Loucy (cell line): ENCODE measurements around the gene NCMAP.
A peak's percentile ranks its signal among the peaks of the same experiment; 100 is the strongest.

Experiments
- H2AFZ ChIP-seq: fragments of 200-600 bp; sonication (generic); 2 replicates; pipeline ENCODE4 v1.6.0; 2016; ENCODE audit warnings: antibody characterized with exemption, mild to moderate bottlenecking, low read length, moderate library complexity
- H3F3A ChIP-seq: fragments of 200-600 bp; 2 replicates; pipeline ENCODE4 v1.6.0; 2016; ENCODE audit warnings: antibody characterized with exemption, low read depth, mild to moderate bottlenecking
- H3K27me3 ChIP-seq: fragments of 200-600 bp; sonication (generic); 2 replicates; pipeline ENCODE4 v1.6.1; 2014; ENCODE audit warnings: low read length, mild to moderate bottlenecking; ENCODE audit not compliant: insufficient read depth, poor library complexity, severe bottlenecking
- H3K36me3 ChIP-seq: fragments of 200-600 bp; sonication (generic); 2 replicates; pipeline ENCODE4 v1.6.1; 2016; ENCODE audit warnings: low read length; ENCODE audit not compliant: insufficient read depth
- H3K4me1 ChIP-seq: fragments of 200-600 bp; sonication (generic); 2 replicates; pipeline ENCODE4 v1.5.1; 2014; ENCODE audit warnings: low read length, mild to moderate bottlenecking; ENCODE audit not compliant: insufficient read depth, poor library complexity, severe bottlenecking
- H3K4me2 ChIP-seq: fragments of 200-600 bp; sonication (generic); 2 replicates; pipeline ENCODE4 v1.6.0; 2014; ENCODE audit warnings: antibody characterized with exemption, low read length, low read depth, mild to moderate bottlenecking; ENCODE audit not compliant: poor library complexity, severe bottlenecking
- H3K4me3 ChIP-seq: fragments of 200-600 bp; sonication (generic); 2 replicates; pipeline ENCODE4 v1.5.1; 2014; ENCODE audit warnings: low read length, mild to moderate bottlenecking, mixed read lengths; ENCODE audit not compliant: poor library complexity, severe bottlenecking
- H3K79me2 ChIP-seq: fragments of 200-600 bp; sonication (generic); 2 replicates; pipeline ENCODE4 v1.6.1; 2014; ENCODE audit warnings: low read length; ENCODE audit not compliant: insufficient read depth
- H3K9ac ChIP-seq: fragments of 200-600 bp; sonication (generic); 2 replicates; pipeline ENCODE4 v1.6.0; 2014; ENCODE audit warnings: mild to moderate bottlenecking, low read depth, low read length, moderate library complexity; ENCODE audit not compliant: poor library complexity, severe bottlenecking
- H3K9me2 ChIP-seq: fragments of 200-600 bp; sonication (generic); replicated peaks from 2 replicates; pipeline ENCODE4 v1.6.1; 2016; ENCODE audit warnings: low read depth, low read length, mixed read lengths
- H3K9me3 ChIP-seq: fragments of 200-600 bp; sonication (generic); 2 replicates; pipeline ENCODE4 v1.6.1; 2014; ENCODE audit warnings: mild to moderate bottlenecking, antibody characterized with exemption, low read length, low read depth; ENCODE audit not compliant: insufficient read depth
- H4K20me1 ChIP-seq: fragments of 200-600 bp; sonication (generic); 2 replicates; pipeline ENCODE4 v1.6.0; 2014; ENCODE audit warnings: antibody characterized with exemption, low read length, mild to moderate bottlenecking; ENCODE audit not compliant: insufficient read depth, poor library complexity, severe bottlenecking
- CTCF ChIP-seq: fragments of 200-600 bp; sonication (generic); conservative IDR thresholded peaks from 2 replicates; pipeline ENCODE4 v1.5.1; 2014; ENCODE audit warnings: mild to moderate bottlenecking, antibody characterized with exemption, low read length
- EZH2phosphoT487 ChIP-seq: fragments of 200-600 bp; IDR thresholded peaks from 2 replicates; pipeline ENCODE4 v1.6.1; 2018; ENCODE audit warnings: antibody characterized with exemption, mild to moderate bottlenecking, moderate library complexity, borderline replicate concordance

NCMAP gene

GRCh38 chr1:24567792-24568388 is 12.0 kb downstream of the NCMAP start:
- H3K4me1 ChIP-seq = peaks cover 20% of the 10 kb centered on the region
- H3F3A ChIP-seq = no peaks in the 10 kb centered on the region
- H3K27me3 ChIP-seq = no peaks in the 10 kb centered on the region
- no peaks in the 10 kb centered on the region for H3K36me3 ChIP-seq
- peak overlapping the region; percentile 1; the same call in 1 of the 2 replicates for H2AFZ ChIP-seq
- H3K4me2 ChIP-seq = no peak overlapping the region
- no peak overlapping the region for H3K9ac ChIP-seq
- no peaks in the 10 kb centered on the region for H4K20me1 ChIP-seq
- no peaks in the 10 kb centered on the region for H3K9me2 ChIP-seq
- no peak overlapping the region for H3K4me3 ChIP-seq
- H3K9me3 ChIP-seq = no peaks in the 10 kb centered on the region
- no peaks in the 10 kb centered on the region for H3K79me2 ChIP-seq
- TF ChIP-seq CTCF (no peak), EZH2phosphoT487 (no peak)

- no peaks in the 10 kb centered on the region for H3K36me3 ChIP-seq
- no peaks in the 10 kb centered on the region for H3K27me3 ChIP-seq
- no peaks in the 10 kb centered on the region for H4K20me1 ChIP-seq
- H3K4me1 ChIP-seq = peaks cover 20% of the 10 kb centered on the region
- H3K9me2 ChIP-seq = no peaks in the 10 kb centered on the region
- H3K9ac ChIP-seq = no peak overlapping the region
- no peaks in the 10 kb centered on the region for H3K79me2 ChIP-seq
- no peak overlapping the region for H3K4me3 ChIP-seq
- no peaks in the 10 kb centered on the region for H3F3A ChIP-seq
- 0 out of 2 replicates have a peak overlapping the region, but pooled peaks have one; percentile 1 for H2AFZ ChIP-seq
- H3K9me3 ChIP-seq = no peaks in the 10 kb centered on the region
- TF ChIP-seq CTCF = no peak
- no peak for TF ChIP-seq EZH2phosphoT487
- no peak overlapping the region for H3K4me2 ChIP-seq
Observed at GRCh38 chr1:24568475-24568874, 12.6 kb downstream of the NCMAP start.

GRCh38 chr1:24570265-24571125 is 14.6 kb downstream of the NCMAP start:
- H3K9ac ChIP-seq = no peak overlapping the region
- H3K27me3 ChIP-seq = no peaks in the 10 kb centered on the region
- TF ChIP-seq CTCF = no peak
- TF ChIP-seq EZH2phosphoT487 = no peak

More at GRCh38 chr1:24570265-24571125, 14.6 kb downstream of the NCMAP start:
- Histone ChIP-seq H2AFZ (no peak overlapping the region), H3K36me3 (no peaks in the 10 kb centered on the region), H3K4me2 (no peak overlapping the region), H3K9me3 (no peaks in the 10 kb centered on the region), H3K9me2 (no peaks in the 10 kb centered on the region), H4K20me1 (no peaks in the 10 kb centered on the region), H3K4me1 (peaks cover 20% of the 10 kb centered on the region), H3F3A (no peaks in the 10 kb centered on the region), H3K4me3 (no peak overlapping the region), H3K79me2 (no peaks in the 10 kb centered on the region)
